SJSA1 (cell line): ENCODE results near the gene RUNX1. TPM values are rescaled to one million over a fixed set of nuclear protein-coding genes. Genes with fewer than 3 reads are reported as not detected.

Experiments used
- DNase-seq, 2 experiments: peaks; one replicate each; pipeline ENCODE4 v3.0.0-alpha.2; 2015 to 2020; ENCODE audit warnings: low spot score in 2 of 2, low read depth in 1 of 2
- H3K27ac ChIP-seq: fragments of 250-450 bp; sonication (Bioruptor Pico); 2 replicates; pipeline ENCODE4 v1.5.1; 2020; ENCODE audit warnings: mild to moderate bottlenecking, moderate library complexity
- H3K27me3 ChIP-seq: fragments of 250-450 bp; sonication (Bioruptor Pico); replicated peaks from 2 replicates; pipeline ENCODE4 v1.5.1; 2020; ENCODE audit warnings: mild to moderate bottlenecking, moderate library complexity
- H3K36me3 ChIP-seq: fragments of 250-450 bp; sonication (Bioruptor Pico); 2 replicates; pipeline ENCODE4 v1.5.1; 2020; ENCODE audit warnings: mild to moderate bottlenecking
- H3K4me1 ChIP-seq: fragments of 250-450 bp; sonication (Bioruptor Pico); replicated peaks from 2 replicates; pipeline ENCODE4 v1.6.1; 2021; ENCODE audit warnings: mild to moderate bottlenecking
- H3K4me3 ChIP-seq: fragments of 250-450 bp; sonication (Bioruptor Pico); 2 replicates; pipeline ENCODE4 v1.5.1; 2020; ENCODE audit warnings: mild to moderate bottlenecking
- H3K9me3 ChIP-seq: fragments of 250-450 bp; sonication (Bioruptor Pico); replicated peaks from 2 replicates; pipeline ENCODE4 v1.5.1; 2020; ENCODE audit warnings: mild to moderate bottlenecking
- total RNA-seq: library from RNA; depleted of rRNA; stranded (reverse); fragments of >200 nt; shearing (Covaris generic); gene quantifications from 2 replicates; pipeline ENCODE4 v1.2.3, GENCODE V29; 2014

The RUNX1 gene
- total RNA-seq, 1 experiment from 2014 or later: 18.0 TPM

DNA sequence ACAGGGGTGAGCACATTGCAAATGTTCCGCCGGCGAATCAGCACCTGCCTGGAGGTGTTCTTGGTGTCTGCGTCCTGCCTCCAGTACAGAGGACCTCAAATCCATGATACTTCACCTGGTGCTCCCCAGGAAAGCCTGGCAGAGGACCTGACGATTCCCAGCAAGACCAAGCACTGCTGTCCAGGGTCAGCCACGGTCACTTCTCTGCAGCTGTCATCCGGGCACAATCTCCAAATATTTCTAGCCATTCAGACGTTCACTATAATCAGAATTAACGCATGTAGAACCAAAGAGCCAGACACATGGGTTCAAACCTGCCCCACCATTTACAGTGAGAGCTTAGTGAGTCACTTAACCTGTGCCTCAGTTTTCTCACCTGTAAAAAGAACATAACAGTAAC lies 305.8 kb downstream of the RUNX1 start:
- Histone ChIP-seq H3K36me3 (no peaks in the 10 kb centered on the region), H3K27ac (no peak overlapping the region), H3K4me1 (peaks cover 18% of the 10 kb centered on the region), H3K9me3 (no peaks in the 10 kb centered on the region; the same call in 1 of the 2 replicates), H3K27me3 (no peaks in the 10 kb centered on the region), H3K4me3 (no peak overlapping the region)
- no peak for DNase-seq

DNA sequence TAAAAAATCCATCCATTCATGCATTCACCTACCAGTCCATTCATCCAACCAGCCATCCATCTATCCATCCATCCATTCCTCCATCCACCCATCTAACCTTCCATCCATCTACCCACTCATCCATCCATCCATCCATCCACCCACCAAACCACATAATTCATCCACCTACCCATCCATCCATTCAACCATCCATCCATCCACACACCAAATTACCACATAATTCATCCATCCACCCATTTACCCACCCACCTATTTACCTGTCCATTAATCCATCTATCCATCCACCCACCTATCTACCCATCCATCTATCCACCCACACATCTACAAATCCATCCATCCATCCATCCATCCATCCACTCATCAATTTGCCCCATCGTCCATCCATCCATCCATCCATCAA lies 308.9 kb downstream of the RUNX1 start:
- Histone ChIP-seq H3K27ac (no peak overlapping the region), H3K27me3 (no peaks in the 10 kb centered on the region), H3K4me1 (peaks cover 13% of the 10 kb centered on the region), H3K4me3 (no peak overlapping the region), H3K36me3 (no peaks in the 10 kb centered on the region), H3K9me3 (no peaks in the 10 kb centered on the region; the same call in 1 of the 2 replicates)
- no peak for DNase-seq
